Right lobe of liver (tissue), 6 donors: ENCODE results near the gene PDZRN3. TPM values are rescaled to one million over a fixed set of nuclear protein-coding genes. Genes with fewer than 3 reads are reported as not detected.

ENCODE experiments used
- ATAC-seq, 4 donors: fragments of 200-7000 bp; cut with Tn5 transposase; one replicate each; pipeline ENCODE4 v1.9.1; 2020; ENCODE audit warnings: mild to moderate bottlenecking in 4 of 4, moderate library complexity in 4 of 4
- DNase-seq, 3 donors: peaks; one replicate each; pipeline ENCODE4 v3.0.0-alpha.2; 2020
- H3K27ac ChIP-seq, 3 donors: fragments of 200-600 bp; one replicate each; pipeline ENCODE4 v1.8.0; 2022
- H3K27me3 ChIP-seq, 2 donors: fragments of 200-600 bp; one replicate each; pipeline ENCODE4 v1.8.0; 2022
- H3K36me3 ChIP-seq, 4 donors: fragments of 200-600 bp; sonication (generic) in 1 of 4; one replicate each; pipeline versions ENCODE4 v1.5.1 to v1.8.0; 2017 to 2022; ENCODE audit warnings: control low read depth in 1 of 4
- H3K4me1 ChIP-seq, 4 donors: fragments of 200-600 bp; sonication (generic) in 1 of 4; one replicate each; pipeline versions ENCODE4 v1.5.1 to v1.8.0; 2017 to 2022; ENCODE audit warnings: control low read depth in 1 of 4
- H3K4me3 ChIP-seq, 3 donors: fragments of 200-600 bp; one replicate each; pipeline ENCODE4 v1.8.0; 2022
- H3K9me3 ChIP-seq, 4 donors: fragments of 200-600 bp; sonication (generic) in 1 of 4; one replicate each; pipeline versions ENCODE4 v1.5.1 to v1.8.0; 2017 to 2022; ENCODE audit warnings: control low read depth in 1 of 4
- CTCF ChIP-seq, 4 donors: fragments of 200-600 bp in 3 of 4; fragments of 450-650 bp in 1 of 4; IDR thresholded peaks; one replicate each; pipeline versions ENCODE4 v1.5.1 to v1.8.0; 2016 to 2022; ENCODE audit warnings: antibody characterized with exemption in 4 of 4, mild to moderate bottlenecking in 2 of 4
- POLR2A ChIP-seq: fragments of 450-650 bp; IDR thresholded peaks from one replicate; pipeline ENCODE4 v1.6.1; 2017; ENCODE audit warnings: antibody characterized with exemption, mild to moderate bottlenecking
- WGBS: methylation state at CpG from one replicate; pipeline ENCODE4 v1.1.6; 2018; ENCODE audit warnings: low coverage, low lambda C conversion rate; ENCODE audit not compliant: insufficient coverage; ENCODE audit errors: missing lambda C conversion rate; 5-methylcytosine and 5-hydroxymethylcytosine counted together
- intact Hi-C, 2 donors: fragments of 100-400 bp; cut with DNase I; formaldehyde crosslinking; loops; one replicate each; pipeline versions ENCODE4 v1.11.2 to v1.14.1; 2022
- total RNA-seq, 6 experiments: library from RNA; depleted of rRNA in 2 of 6; stranded (reverse); fragments of >200 nt in 2 of 6; fragmentation: NEBNext Ultra II Directional in 3 of 6; extraction: Animal tissue kit (Norgen Biotek cat#: 25700) in 3 of 6; gene quantifications; one replicate each; pipeline versions ENCODE4 v1.1.0 to v1.2.4, GENCODE V29; 2016 to 2023
- donor health status: DM: no; HTN: yes; CAD: no.
- donor health status: DM: no; HTN: no; CAD: no.
- donor health status: DM: no; HTN: no; CAD: no.
- donor health status: DM: no; HTN: yes; CAD: no.
- donor health status: DM: no; HTN: yes; CAD: no.

PDZRN3 gene
- total RNA-seq, 6 experiments from 2014 or later = 0.33 to 2.0 (median 1.1) TPM

- H3K4me3 ChIP-seq = no peak overlapping the region
- no peak for ATAC-seq
- 41% methylated on average over 3 of the region's 3 CpGs for WGBS
- H3K4me1 ChIP-seq = no peaks in the 10 kb centered on the region
- intact Hi-C loops = no loop called here
- no peaks in the 10 kb centered on the region for H3K36me3 ChIP-seq
- DNase-seq = no peak
- TF ChIP-seq CTCF (IDR thresholded peaks at IDR 0.05) (no peak), POLR2A (no peak)
- no peak overlapping the region for H3K27ac ChIP-seq
- no peaks in the 10 kb centered on the region for H3K9me3 ChIP-seq
- no peaks in the 10 kb centered on the region for H3K27me3 ChIP-seq
These were observed 43.1 kb upstream of the PDZRN3 start for GRCh38 chr3:73667889-73668288.

GRCh38 chr3:73665286-73665685 lies 40.5 kb upstream of the PDZRN3 start:
- H3K36me3 ChIP-seq = no peaks in the 10 kb centered on the region
- DNase-seq = no peak
- H3K27me3 ChIP-seq = no peaks in the 10 kb centered on the region
- no peak for ATAC-seq
- no peaks in the 10 kb centered on the region for H3K9me3 ChIP-seq
- no peak overlapping the region for H3K4me3 ChIP-seq
- H3K4me1 ChIP-seq = no peaks in the 10 kb centered on the region
- intact Hi-C loops = no loop called here
- WGBS = 25% methylated on average over 2 of the region's 2 CpGs
- TF ChIP-seq POLR2A = no peak
- TF ChIP-seq CTCF (IDR thresholded peaks at IDR 0.05) = no peak
- no peak overlapping the region for H3K27ac ChIP-seq

GRCh38 chr3:73664389-73664788 lies 39.6 kb upstream of the PDZRN3 start:
- Histone ChIP-seq H3K4me1 (no peaks in the 10 kb centered on the region), H3K36me3 (no peaks in the 10 kb centered on the region), H3K9me3 (no peaks in the 10 kb centered on the region), H3K27me3 (no peaks in the 10 kb centered on the region), H3K27ac (no peak overlapping the region), H3K4me3 (no peak overlapping the region)
- intact Hi-C loops = no loop called here
- 34% methylated on average over 4 of the region's 4 CpGs for WGBS
- TF ChIP-seq POLR2A (no peak), CTCF (IDR thresholded peaks at IDR 0.05) (no peak)
- DNase-seq = no peak
- ATAC-seq = no peak

- intact Hi-C loops = no loop called here
- H3K27me3 ChIP-seq = no peaks in the 10 kb centered on the region
- no peak overlapping the region for H3K4me3 ChIP-seq
- TF ChIP-seq CTCF (IDR thresholded peaks at IDR 0.05) (no peak), POLR2A (no peak)
- no peaks in the 10 kb centered on the region for H3K9me3 ChIP-seq
- no peaks in the 10 kb centered on the region for H3K4me1 ChIP-seq
- 44% methylated on average over 3 of the region's 3 CpGs for WGBS
- no peaks in the 10 kb centered on the region for H3K36me3 ChIP-seq
- H3K27ac ChIP-seq = no peak overlapping the region
- ATAC-seq = no peak
- no peak for DNase-seq
These were observed 38.8 kb upstream of the PDZRN3 start for GRCh38 chr3:73663495-73663894.

GRCh38 chr3:73661265-73661664 lies 36.5 kb upstream of the PDZRN3 start:
- TF ChIP-seq POLR2A (no peak), CTCF (IDR thresholded peaks at IDR 0.05) (no peak)
- DNase-seq = no peak
- intact Hi-C loops = no loop called here
- ATAC-seq = no peak
- H3K9me3 ChIP-seq = no peaks in the 10 kb centered on the region
- H3K27me3 ChIP-seq = no peaks in the 10 kb centered on the region
- H3K4me3 ChIP-seq = no peak overlapping the region
- H3K27ac ChIP-seq = no peak overlapping the region
- no peaks in the 10 kb centered on the region for H3K36me3 ChIP-seq
- H3K4me1 ChIP-seq = no peaks in the 10 kb centered on the region
